ENCODE data around the gene CACFD1.

- no peak for TF ChIP-seq CTCF (IDR thresholded peaks at IDR 0.05)
- TF ChIP-seq POLR2A (IDR thresholded peaks at IDR 0.05): no peak
These were observed 32.6 kb downstream of the CACFD1 start for GRCh38 chr9:133492061-133493021.

Data from uterus (tissue), 2 donors.